Forelimb muscle (tissue), 1 donor: ENCODE data around the gene STXBP6. TPM values are rescaled to one million over a fixed set of nuclear protein-coding genes. Genes with fewer than 3 reads are reported as not detected.

ENCODE experiments used
- DNase-seq: peaks from one replicate; pipeline ENCODE4 v3.0.0-alpha.2; 2013; ENCODE audit warnings: low read depth
- polyA plus RNA-seq: library from polyadenylated mRNA; unstranded; fragments of 120-200 nt; gene quantifications from one replicate; pipeline ENCODE4 v1.2.1, GENCODE V29; 2013; ENCODE audit not compliant: insufficient read length

STXBP6 gene
- polyA plus RNA-seq, 1 donor, result 15.4 TPM

DNA sequence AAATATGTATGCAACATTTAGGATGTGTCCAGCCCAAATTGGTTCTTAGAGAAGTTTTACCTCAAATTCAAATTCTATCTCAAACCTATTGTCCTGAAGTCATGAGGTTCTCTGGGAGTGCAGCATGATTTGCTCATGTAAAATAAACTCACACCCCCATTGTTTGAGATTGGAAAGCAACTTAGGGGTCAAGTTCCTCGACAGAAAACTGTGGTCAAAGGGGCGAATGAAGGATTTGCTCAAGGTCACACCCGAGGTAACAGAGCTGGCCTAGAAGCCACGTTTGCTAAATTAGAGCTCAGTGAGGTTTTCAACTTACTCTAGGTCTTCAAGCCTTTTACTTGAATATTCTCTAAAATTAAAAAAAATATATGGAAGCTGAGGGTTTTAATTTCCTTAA, 218.3 kb downstream of the STXBP6 start:
- no peak for DNase-seq

DNA sequence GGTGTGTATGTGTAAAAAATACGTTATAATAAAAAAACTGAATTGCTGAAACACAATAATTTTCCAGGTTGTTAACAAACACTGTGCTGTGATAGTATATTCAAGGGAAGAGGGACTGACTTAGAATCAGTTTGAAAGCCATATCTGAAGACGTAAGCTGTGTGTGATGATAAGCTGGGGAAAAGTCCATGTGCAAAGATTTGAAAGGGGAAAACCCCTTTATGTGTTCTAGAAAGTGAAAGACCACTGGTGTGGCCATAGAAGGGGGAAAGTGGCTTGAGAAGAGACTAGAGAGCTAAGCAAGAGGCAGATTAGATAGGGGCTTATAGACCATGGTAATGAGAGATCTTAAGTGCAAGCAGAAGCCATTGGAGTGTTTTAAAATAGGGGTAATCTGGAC, 220.1 kb downstream of the STXBP6 start:
- no peak for DNase-seq

DNA sequence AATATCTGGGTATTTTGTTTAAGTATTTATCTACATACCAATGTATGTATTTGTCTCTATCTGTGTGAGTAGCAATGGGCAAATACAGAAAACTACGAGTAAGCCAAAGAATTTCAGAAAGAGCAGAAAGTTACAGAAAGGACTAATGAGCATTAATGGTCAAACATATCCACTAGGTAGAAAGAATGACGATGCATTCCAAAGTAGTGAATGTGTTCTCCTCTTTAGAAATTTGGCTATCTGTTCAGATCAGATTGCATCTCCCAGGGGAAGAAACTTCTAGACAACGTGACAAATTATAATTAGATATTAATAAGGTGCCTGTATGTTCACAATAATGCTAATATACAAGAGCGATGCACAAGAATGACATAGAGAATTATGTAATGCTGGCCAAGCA, 221.5 kb downstream of the STXBP6 start:
- DNase-seq, result no peak

DNA sequence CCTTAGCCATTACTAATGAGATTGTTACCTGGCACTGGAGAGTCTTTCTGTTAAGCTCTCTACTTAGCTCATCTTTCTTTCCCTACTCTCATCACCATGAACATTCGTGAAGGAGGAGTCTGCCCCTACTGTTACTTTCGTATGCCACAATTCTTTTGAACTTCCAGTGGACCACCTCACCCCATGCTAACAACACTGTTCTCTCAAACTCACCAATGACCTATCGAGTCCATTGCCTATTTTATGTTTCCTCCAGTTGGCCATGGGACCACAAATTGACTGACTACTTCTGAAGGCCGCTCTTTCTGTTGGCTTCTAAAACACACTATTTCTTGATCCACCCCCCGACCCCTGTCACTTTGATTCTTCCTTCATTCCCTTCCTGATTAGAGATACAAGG, 223.6 kb downstream of the STXBP6 start:
- DNase-seq, result no peak

DNA sequence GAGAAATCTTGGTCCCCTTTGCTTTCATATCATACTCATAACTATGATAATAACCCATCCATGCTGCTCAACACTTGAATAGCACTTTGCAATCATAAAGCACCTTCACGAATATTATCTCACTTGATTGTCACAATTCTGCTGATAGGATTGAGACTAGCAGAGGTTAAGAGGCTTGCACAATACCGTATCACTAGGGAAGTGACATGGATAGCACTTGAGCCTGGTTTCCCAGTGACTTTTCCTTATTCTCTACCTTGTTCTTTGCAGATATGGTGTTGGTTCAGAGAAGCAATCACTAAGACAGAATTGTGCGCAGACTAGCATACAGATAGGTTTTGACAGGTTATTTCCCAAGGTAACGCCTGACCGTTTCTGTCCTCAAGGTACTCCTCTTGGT, 229.3 kb downstream of the STXBP6 start:
- DNase-seq, result no peak

DNA sequence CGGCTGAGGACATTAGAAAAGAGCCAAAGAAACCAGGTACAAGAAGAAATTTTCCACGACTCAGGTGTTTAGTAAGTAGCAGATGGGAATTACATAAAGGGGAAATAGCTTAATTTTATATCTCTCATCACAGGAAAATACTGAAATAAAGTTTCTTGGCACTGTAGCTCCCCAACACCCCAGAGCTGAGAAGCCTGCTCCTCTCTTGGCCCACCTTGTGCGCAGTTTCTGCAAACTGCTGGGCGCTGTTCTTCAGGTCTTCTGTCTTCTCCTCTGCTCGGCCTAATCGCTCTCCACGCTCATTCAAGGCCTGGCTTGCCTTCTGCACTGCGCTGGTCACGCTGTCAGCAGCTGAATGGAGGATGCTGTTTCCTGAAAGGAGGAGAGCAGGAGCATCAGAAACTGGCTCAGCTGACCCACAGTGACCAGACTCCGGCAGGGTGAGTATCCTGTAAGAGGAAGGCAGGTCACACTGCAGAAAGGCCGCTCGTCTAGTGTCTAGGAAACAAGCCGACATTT, 231.1 kb downstream of the STXBP6 start:
- no peak for DNase-seq

DNA sequence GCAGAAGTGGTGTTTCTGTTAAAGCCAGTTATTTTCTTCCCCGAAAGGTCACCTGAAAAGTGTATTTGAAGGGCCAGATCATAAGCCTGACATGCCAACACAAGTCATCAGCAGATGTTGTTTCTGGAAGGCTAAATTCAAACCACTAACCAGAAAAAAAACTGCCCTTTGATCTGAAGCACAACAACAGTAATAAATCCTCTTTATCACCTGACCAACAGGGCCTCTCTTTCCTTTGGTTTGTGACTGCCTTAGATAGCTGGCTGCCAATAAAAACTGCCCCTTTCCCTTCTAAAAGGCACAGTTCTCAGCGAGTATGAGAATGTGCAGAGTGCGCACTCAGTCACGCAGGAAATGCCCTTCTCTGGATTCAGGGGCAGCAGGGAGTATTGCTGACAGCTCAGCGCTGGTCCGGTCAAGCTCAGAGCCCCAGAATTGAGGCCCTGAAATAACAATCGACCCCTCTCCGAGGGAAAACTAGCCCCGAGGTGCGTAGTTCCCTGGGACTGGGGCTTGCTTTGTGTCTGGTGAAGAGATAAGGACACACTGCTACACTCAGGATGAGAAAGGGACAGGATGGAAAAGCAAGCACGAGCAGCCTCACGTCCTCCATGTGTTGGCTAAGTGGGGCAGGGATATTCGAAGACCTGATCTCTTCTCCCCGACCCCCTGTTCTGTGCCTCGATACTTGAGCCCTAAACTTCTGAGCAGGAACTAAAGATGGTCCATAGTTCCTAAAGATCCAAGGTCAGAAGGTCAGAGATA, 231.7 kb downstream of the STXBP6 start:
- no peak for DNase-seq

DNA sequence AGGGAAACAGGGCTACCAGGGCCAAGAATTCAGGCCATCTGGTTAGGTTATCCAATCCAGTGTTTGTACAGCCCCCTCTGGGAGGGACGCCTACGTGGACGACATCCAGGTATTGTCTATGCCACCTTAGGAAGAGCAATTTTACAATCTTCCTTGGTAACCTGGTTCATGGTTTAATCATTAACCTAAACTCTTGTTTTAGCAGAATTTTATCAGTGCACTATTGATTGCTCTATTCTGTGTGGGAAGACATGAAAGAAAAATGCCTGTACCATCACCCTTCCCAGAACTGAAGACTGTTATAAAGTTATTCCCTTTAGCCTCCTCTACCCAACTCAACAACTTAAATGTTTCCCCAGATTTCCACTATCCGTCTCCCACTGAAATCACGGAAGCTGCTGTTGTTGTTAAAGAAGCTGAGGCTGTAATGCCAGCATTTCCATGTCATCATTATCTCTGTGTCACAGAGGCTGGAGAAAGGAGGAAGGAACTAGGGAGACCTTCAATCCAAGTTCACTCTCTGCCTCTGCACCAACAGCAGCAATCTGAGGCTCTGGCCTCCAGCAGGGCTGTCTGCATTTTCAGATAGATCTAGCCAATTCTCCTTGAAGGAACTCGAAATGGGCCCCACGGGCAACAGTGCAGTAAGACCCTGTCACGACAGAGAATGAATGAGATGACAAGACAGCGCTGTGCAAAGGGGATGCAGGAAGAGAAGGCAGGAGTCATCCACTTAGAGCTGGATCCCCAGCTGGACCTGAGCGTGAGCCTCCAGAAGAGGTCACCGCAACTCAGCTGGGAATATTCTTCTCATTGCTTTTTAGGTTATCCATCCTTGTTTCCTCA, 232.5 kb downstream of the STXBP6 start:
- no peak for DNase-seq

DNA sequence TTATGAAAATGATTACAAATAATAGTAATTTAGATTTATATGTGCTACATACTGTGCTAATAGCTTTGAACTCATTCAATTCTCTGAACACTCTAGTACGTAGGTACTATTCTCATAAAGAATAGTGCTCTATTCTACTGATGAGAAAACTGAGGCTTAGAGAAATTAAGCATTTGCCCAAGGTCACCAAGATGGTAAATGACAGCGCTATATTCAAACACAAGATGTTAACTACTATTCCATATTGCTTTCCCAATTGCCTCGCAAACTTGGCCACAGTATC, 233.1 kb downstream of the STXBP6 start:
- no peak for DNase-seq

DNA sequence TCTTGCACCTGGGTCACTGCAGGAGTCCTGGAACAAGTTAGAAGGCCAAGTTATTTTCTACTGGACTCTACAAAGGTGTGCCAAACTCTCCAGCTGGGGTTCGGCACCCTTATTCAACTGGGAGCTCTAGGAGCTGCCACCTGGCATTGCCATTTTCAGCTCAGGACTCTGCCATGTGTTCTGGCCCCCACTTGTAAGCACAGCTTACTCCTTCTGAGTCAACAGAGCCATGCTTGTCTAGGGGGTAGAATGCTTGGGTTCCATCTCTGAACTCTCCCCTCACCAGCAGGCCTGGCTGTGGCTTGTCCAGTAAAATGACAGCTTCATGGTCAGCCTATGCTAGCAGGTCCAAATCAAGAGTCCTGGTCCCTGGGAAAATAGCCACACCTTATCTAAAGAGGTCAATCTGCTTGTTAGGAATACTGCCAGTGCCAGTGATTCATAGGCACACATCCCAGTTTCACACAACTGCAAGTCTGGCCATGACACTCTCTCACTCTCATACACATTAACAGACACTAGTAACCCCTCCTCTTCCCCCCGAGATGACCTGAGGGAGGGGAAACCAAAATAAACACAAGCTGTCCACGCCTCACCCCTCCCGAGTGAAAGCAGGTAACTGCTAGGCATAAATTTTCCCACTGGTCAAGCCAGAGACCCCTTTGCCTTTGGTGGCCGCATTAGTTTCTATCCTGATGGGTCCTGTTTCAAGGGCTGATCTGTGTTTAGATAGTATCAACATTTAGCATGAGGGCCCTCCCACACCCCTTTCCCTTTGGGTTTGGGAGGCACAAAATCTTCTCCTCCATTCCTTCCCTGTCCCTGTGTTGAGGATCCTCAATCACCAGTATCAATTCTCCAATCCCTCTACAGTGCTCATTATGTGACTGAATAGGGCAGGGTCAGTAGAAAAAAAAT, 233.7 kb downstream of the STXBP6 start:
- no peak for DNase-seq

DNA sequence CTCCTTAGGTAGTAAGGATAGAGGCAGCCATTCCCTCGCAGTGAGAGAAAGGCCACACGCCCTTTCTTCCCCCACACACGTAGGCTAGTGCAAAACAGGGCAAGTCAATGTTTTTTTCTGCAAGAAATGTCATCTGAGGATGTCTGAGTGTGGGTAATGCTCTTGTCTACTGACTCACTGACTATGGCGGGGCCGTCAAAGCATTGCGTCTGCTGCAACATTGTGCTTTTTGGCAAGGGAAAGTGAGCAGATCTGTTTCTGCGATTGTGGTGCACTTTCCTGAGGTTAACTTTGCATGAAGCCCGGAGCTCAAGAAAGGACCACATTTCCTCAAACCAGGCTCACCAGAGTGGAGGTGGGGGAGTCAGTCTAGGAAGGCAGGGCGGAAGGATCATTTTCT, 234.4 kb downstream of the STXBP6 start:
- no peak for DNase-seq

DNA sequence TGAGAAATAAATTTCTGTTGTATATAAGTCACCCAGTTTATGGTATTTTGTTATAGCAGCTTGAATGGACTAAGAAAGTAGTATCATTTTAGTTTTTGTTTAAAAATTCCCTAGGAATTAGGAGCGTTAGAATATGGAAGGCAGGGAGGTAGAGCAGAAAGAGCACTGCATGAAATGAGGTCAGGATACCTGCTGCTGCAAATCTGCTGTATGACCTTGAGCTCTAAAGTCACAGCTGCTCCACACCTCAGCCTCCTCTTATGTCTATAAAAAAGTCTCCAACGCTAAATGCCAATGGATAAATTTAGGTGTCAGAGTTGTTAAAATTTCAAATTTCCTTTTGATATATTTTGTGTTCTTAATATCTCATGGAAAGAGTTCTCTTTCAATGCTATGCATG, 235.0 kb downstream of the STXBP6 start:
- no peak for DNase-seq

DNA sequence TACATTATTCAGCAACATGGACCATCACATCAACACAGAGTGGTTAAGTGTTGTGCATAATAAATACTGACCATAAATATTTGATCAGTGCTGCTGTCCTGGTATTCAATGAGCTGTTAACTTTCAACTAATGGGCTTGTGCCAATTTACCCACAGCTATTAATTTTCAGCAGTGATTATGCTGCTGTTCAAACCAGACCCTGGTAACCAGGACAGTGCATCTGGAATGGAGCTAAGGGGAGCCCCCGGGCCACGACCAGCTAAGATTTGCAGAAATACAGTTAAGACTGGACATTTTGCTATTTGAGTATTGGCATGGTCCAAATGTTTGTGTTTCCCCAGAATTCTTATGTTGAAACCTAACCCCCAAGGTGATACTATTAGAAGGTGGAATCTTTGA, 235.6 kb downstream of the STXBP6 start:
- DNase-seq, result no peak

DNA sequence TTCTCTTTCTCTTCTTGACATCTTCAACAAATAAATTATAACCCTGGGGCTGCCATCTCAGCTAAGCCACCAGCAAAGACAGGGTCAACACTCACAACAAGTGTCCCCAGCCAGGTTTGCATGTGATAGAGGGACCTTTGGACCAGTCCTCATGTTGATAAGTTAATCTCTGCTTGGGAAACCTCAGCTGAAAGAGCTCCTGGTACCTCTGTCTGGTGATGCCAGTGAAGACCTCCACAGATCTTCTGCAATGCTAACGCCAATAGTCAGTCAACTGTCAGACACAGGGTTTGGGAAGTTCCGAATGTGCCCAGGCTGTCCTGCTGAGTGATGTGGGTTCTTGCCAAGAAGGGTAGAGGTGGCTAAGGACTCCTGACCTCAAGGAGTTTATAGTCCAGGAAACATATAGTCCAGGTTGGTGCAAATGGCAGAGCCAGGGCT, 236.1 kb downstream of the STXBP6 start:
- DNase-seq, result no peak

DNA sequence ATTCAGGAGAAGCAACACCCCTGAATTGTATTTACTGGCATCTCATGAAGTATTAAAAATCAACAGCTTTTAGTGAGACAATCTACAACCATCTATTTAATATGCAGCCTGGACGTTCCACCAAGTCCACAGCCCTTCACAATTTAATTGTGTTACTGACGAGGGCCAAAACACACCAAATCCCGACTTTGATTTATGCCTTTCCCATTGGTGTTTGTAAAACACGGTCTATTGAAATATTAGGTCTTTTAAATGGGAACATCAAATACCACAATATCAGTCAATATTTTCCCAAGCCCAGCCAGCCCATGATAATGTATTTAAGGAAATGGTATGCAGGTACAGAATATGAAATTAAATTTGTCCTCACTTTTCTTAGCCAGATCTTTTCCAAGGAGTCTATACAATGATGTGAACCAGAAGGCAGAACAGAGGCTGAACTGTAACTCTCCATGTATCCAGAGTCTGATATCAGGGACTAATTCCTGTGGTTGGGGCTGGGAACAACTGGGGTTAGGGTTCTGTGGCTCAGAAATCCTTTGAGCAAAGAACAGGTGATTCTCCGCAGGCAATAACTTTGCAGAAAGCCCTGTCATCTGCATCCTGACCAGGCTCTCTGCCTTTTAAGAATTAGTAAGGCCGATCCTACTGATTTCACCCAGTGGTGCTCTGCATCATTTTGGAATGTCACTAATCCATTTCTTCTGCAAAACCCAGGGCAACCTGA, 236.7 kb downstream of the STXBP6 start:
- no peak for DNase-seq

DNA sequence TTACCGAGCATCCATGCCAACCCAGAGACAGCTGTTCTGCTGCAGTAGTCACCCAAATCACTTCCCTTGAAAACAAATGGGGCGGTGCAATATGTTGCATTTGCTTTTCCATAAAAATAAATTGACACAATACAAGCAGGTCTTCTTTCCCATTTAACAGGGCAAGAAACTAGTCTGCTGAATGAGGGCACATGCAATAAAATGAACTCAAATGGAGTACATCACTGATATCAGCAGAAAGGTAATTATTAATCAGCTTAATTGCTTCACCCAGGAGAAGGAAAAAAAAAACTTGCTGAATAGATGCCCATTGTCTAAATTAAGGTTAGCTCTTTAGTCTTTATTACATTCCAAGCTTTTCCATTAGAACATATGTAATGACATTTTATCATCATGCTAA, 240.8 kb downstream of the STXBP6 start:
- no peak for DNase-seq

DNA sequence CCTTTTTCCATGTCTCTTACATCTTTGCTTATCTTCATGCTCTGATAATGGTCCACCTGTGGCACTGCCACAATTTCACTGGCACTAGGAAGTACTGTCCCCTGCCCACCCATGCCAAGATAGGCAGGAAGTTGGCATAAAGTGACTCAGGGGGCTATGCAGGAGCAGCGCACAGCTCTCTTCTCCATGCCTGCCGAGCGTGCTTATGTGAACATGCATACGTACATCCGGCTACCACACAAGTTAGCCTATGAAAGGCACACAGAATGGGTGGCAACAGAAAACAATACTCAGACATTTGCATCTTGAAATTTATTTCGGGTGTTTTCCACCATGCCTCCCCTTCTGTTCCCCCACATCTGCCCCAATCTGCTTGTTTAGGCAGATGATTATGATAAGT, 241.5 kb downstream of the STXBP6 start:
- DNase-seq, result no peak

DNA sequence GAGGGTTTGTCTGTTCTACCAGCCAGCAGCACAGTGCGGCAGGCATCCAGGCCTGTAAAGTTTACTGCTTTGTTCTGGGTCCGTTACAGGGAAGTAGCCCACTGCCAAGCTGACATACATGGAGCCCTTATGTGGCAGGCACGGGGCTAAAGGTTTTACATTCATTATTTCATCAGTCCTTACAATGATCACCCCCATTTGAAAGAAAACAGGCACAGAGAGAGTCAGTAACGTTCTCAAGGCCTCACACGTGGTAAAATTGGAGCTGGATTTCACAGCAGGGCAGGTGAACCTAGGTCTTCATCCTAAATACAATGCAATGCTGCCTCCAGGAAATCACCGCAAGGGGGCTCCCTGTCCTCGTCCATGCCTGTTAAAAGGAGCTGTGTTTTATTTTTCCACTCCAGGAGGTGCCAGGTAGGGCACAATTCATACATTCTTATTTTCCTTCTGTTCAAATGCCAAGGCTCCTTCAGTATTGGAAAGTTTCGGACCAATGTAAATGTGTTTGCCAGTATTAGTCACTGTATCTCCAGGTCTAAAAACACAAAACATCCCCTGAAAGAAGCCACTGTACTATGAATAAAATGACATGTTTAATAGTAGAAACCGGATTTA, 243.8 kb downstream of the STXBP6 start:
- DNase-seq, result no peak

DNA sequence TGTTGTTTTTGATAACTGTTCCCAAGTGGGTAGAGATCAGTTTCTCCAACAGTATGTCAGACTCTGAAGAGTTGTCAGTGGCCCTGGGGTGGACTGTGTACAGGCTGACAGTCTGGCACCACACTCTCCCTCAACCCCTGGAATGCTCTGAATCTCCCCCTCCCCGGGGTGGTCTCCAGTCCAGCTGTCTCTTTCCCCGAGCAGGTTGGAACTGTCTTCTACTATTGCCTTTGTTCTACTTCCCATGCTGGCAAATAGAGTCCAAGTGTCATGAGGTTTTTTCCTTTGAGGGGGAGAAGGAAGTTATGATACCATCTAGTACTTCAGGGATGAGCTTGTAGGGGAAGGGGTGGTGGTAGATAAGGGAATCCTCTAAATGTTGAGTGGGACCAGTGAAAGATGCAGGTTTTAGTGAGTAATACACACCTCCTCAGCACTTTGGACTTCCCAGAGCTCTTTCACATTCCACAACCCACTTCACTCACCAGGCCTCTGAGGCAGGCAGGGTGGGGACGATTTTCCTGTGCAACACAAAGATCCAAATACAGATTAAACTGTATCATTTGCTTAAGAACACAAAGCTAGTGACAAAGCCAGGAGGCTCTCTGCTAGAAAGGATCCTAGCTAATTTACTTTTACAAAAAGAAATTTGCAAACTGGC, 245.3 kb downstream of the STXBP6 start:
- DNase-seq, result no peak

DNA sequence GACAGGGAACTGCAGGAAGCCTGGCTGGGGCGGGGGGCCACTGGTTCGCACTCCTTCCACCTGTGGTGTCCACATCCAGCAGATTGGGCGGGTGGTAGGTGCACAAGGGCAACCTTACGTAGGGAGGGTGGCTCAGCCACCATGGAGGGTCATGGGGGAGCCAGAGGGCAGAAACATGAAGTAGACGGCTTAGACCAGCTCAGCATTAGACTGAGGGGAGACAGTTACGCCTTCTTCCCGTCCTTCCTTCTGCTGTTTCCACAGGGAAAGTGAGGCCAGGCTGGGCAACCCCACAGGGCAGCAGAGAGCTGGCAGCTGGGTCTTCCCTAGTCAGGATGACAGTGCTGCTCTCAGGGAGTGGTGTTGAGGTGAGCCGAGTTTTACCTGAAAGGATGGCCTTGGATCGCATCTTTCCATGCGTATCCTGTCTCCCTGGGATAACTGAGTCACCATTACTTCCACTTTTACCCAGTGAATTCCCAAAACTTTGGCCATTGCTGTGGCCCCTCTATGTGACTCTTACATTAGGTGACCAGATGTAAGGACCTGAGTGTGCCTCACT, 245.9 kb downstream of the STXBP6 start:
- no peak for DNase-seq
